ENCODE data around the gene SLC16A12. TPM values are rescaled to one million over a fixed set of nuclear protein-coding genes. Genes with fewer than 3 reads are reported as not detected.

SLC16A12 gene
- total and polyA plus RNA-seq, 10 of the 15 experiments (the other 5 are each of a cell fraction or from before 2014, with no cell fraction given) = not detected

GRCh38 chr10:89554433-89554832, 19.0 kb upstream of the SLC16A12 start:
- Histone ChIP-seq H3K27me3 (replicated peaks in 1 of 2; ENCODE audit: control insufficient read depth in 2 of 2, insufficient read depth in 2 of 2, low read length in 1 of 2) (no peaks in the 10 kb centered on the region), H3K9ac (ENCODE audit: control insufficient read depth, insufficient read depth, low read length) (no peak overlapping the region), H3K4me2 (ENCODE audit: control insufficient read depth, insufficient read depth) (no peak overlapping the region), H2AFZ (ENCODE audit: control insufficient read depth, low read depth, low read length) (no peak overlapping the region), H3K4me1 (ENCODE audit: control insufficient read depth, insufficient read depth, low read length) (no peaks in the 10 kb centered on the region), H3K4me3 (no peak overlapping the region), H3K36me3 (ENCODE audit: control insufficient read depth in 2 of 2, insufficient read depth in 2 of 2, low read length in 1 of 2) (no peaks in the 10 kb centered on the region), H4K20me1 (ENCODE audit: control insufficient read depth, insufficient read depth) (no peaks in the 10 kb centered on the region), H3K9me3 (replicated peaks; ENCODE audit: control insufficient read depth, insufficient read depth, low read length) (no peaks in the 10 kb centered on the region; the same call in 2 of the 3 replicates), H3K79me2 (ENCODE audit: control insufficient read depth, insufficient read depth, low read length) (no peaks in the 10 kb centered on the region), H3K27ac (ENCODE audit: control insufficient read depth, insufficient read depth) (no peak overlapping the region)
- ChIA-PET POLR2A (no interaction called here), RAD21 (ENCODE audit: unreplicated experiment) (no interaction called here), CTCF (interaction anchor here (0.8 kb wide), 1 partner anchor 10 kb away, joined by 3 read pairs; no protein-coding TSS in a partner anchor), SMC1A (ENCODE audit: uncharacterized antibody, unreplicated experiment) (interaction anchor here (1.1 to 1.4 kb wide), 2 partner anchors 122 to 183 kb away, joined by 3 read pairs; no protein-coding TSS in a partner anchor)
- WGBS (ENCODE audit: insufficient coverage, insufficient replicate concordance, low lambda C conversion rate, missing lambda C conversion rate) = 0% methylated on average over 1 of the region's 1 CpG
- FAIRE-seq = no peak
- in situ Hi-C loops (cut with MboI) = loop anchor here (10.0 kb wide), 1 partner anchor 130 kb away; no protein-coding TSS in a partner anchor
- BruUV-seq (replicated peaks) = no TSS peak
- intact Hi-C loops (cut with micrococcal nuclease; ENCODE audit: unreplicated experiment) = no loop called here
- TF ChIP-seq ZZZ3 (IDR thresholded peaks at IDR 0.05; ENCODE audit: control insufficient read depth, insufficient read length, low read depth) = no peak
- ATAC-seq = no peak
- no peak for DNase-seq (ENCODE audit: low read depth, low spot score)

GRCh38 chr10:89553064-89553734, 17.8 kb upstream of the SLC16A12 start:
- Histone ChIP-seq H3K27ac (ENCODE audit: control insufficient read depth, insufficient read depth) (no peak overlapping the region), H4K20me1 (ENCODE audit: control insufficient read depth, insufficient read depth) (no peaks in the 10 kb centered on the region), H3K4me3 (no peak overlapping the region), H3K36me3 (ENCODE audit: control insufficient read depth in 2 of 2, insufficient read depth in 2 of 2, low read length in 1 of 2) (no peaks in the 10 kb centered on the region), H3K4me2 (ENCODE audit: control insufficient read depth, insufficient read depth) (no peak overlapping the region), H3K79me2 (ENCODE audit: control insufficient read depth, insufficient read depth, low read length) (no peaks in the 10 kb centered on the region), H3K9me3 (replicated peaks; ENCODE audit: control insufficient read depth, insufficient read depth, low read length) (no peaks in the 10 kb centered on the region; the same call in 2 of the 3 replicates), H2AFZ (ENCODE audit: control insufficient read depth, low read depth, low read length) (no peak overlapping the region), H3K4me1 (ENCODE audit: control insufficient read depth, insufficient read depth, low read length) (no peaks in the 10 kb centered on the region), H3K9ac (ENCODE audit: control insufficient read depth, insufficient read depth, low read length) (no peak overlapping the region), H3K27me3 (replicated peaks in 1 of 2; ENCODE audit: control insufficient read depth in 2 of 2, insufficient read depth in 2 of 2, low read length in 1 of 2) (no peaks in the 10 kb centered on the region)
- RAD21 ChIA-PET (ENCODE audit: unreplicated experiment) = no interaction called here
- POLR2A ChIA-PET = no interaction called here
- SMC1A ChIA-PET (ENCODE audit: uncharacterized antibody, unreplicated experiment) = interaction anchor here (1.0 to 1.1 kb wide), 2 partner anchors 12 to 184 kb away, joined by 3 read pairs; no protein-coding TSS in a partner anchor
- no peak for ATAC-seq
- no peak for DNase-seq (ENCODE audit: low read depth, low spot score)
- in situ Hi-C loops (cut with MboI) (loop anchor here (10.0 kb wide), 1 partner anchor 128 kb away; no protein-coding TSS in a partner anchor), intact Hi-C loops (cut with micrococcal nuclease; ENCODE audit: unreplicated experiment) (no loop called here)
- 47% methylated on average over 5 of the region's 5 CpGs for WGBS (ENCODE audit: insufficient coverage, insufficient replicate concordance, low lambda C conversion rate, missing lambda C conversion rate)
- FAIRE-seq = no peak
- TF ChIP-seq IRF3 (IDR thresholded peaks at IDR 0.05) (no peak), TCF12 (IDR thresholded peaks at IDR 0.05; ENCODE audit: low read depth, low read length) (no peak)
- CTCF ChIA-PET = no interaction called here
- BruUV-seq (replicated peaks) = no TSS peak
